NCI-H1930 (cell line): ENCODE measurements around the gene EXOSC1.
"Not testable (repeated sequence)": the region's sequence is repeated elsewhere in the genome, so short reads cannot be mapped to it uniquely, and the experiment has no call there.

Source experiments
- DNase-seq, 2 experiments: peaks; one replicate each; lab custom pipeline; 2025; lab: John Stamatoyannopoulos, UW

The EXOSC1 gene

DNA sequence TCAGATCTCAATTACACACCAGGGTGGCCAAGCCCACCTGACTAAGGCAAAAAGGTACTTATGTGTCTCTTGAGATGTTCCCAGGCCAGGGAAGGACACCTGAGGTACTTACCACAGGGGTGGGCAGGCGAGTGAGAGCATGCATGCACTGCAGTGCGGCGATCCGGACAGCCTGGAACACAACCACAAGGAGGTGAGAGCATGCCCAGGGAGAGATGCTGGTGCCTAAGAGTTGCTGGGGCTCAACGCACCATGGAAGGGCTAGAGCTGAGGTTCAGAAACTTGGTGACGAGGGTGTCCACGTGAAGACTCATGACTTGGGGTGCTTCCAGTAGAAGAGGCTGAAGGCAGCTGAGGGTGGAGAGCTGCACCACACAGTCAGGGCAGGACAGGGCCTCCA is 13.3 kb upstream of the EXOSC1 start:
- DNase-seq, result no peak

DNA sequence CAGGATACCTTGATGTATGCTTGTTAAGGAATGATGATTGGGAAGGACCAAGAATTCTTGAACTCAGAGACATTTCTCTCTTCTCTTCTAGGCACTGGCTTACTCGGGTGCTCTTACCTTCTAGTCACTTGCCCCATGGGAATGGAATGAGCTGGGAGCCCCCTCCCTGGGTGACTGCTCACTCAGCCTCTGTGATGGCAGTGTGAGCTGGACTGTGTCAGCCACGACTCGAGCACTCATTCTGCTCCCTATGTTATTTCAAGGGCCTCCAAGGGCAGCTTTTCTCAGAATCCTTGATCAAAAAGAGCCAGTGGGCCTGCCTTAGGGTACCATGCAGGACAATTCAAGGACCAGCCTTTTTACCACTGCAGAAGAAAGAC is 10.9 kb upstream of the EXOSC1 start:
- no peak for DNase-seq

DNA sequence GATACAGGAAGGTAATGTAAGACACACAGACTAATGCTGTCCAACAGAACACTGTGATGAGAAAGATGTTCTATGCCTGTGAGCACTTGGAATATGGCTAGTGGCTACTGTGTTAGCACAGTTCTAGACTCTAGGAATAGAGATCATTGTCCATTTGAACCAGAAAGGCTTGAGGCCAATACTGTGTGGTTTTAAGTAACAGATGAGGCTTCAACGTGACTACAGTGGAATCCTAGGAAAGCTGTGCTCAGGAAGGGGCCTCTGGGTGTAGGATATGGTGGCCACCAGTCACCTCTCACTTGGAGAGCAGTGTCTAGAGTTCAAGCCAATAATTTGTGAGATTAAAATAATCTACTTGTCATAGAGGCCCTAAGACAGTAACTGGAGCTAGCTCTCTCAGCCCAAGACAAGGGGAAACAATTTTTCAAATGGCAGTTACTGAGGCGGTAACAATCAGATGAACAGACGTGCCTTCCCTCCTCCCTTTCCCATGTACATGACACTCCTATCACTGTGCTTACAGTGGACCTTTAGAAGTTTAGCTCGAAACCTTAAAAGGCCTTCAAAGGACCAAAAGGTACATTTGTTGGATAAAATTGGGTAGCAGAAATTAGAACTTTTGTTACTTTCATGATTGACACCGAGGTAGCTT is 10.4 kb upstream of the EXOSC1 start:
- no peak for DNase-seq

DNA sequence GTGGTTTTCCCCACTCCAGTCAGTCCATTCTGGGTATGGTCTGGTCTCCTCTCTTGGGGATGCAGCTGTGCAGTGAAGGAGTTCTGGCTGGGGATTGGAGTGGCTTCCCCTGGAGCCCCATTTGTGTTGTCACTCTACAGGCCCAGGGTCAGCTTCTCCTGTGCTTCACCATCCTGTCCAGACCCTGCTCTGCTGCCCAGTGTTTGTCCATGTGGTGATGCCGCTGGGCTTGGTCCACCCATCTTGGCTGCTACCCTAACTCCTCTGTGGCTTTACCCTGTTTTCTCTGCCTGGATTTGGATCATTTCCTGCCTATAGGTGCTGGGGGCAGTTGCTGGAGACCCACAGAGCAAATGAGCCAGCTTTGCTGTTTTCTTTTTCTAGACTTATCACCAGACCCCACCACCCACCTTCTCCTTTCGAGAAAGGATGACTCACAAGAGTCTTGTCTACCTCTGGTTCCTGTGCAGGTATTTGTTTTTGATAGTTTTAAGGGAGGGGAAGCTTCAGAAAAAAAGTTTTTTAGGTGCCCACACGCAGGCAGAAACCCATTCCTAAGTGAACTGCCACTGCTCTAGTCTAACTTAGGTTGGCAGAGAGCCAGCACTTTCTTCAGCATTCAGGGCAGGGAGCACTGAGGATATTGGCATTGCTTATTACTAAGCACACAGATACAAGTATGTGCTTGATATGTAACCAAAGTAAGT is 8.7 kb upstream of the EXOSC1 start:
- DNase-seq, result no peak

DNA sequence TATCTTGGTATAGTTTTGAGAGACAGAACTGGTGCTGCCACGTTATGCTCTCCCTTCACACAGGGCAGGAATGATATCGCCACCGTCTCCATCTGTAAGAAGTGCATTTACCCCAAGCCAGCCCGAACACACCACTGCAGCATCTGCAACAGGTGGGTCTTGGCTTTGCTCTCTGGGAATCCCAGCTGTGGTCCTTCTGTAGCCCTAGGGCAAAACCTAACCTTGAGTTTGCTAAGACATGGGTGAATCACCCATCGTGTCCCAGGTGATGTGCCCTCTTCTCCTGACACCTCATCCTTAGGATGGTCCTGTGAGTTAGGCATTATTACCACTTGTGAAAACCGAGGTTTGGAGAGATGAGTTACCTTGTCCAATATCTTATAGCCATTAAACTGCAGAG is 6.5 kb upstream of the EXOSC1 start:
- no peak for DNase-seq

DNA sequence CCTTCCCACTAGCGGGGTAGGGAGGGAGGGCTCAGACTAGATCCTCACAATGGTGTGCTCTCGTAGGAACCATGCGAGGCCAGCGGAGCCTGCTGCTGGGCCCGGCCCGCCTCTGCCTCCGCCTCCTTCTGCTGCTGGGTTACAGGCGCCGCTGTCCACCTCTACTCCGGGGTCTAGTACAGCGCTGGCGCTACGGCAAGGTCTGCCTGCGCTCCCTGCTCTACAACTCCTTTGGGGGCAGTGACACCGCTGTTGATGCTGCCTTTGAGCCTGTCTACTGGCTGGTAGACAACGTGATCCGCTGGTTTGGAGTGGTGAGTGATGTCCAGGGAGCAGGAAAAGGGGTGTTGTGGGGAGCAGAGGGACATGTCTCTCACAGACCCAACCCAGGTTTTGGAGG is 5.8 kb upstream of the EXOSC1 start:
- no peak for DNase-seq

DNA sequence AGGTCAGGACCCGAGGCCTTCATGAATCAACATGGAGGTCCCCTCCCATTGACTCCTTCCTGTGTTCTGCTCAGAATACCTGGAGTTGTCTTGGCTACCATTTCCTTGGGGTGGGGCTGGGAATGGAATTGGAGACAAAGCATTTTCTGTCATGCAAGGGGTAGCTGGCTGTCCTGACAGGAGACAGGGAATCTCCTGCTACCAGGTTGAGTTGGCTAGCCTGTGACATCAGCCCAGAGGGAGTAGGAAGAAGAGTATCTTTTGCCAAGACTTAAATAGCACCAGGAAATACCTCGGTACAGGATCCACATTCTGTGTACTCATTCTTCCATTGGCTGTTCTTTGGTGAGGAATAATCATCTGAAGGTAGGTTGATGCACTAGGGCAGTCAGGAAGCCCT is 5.0 kb upstream of the EXOSC1 start:
- no peak for DNase-seq

DNA sequence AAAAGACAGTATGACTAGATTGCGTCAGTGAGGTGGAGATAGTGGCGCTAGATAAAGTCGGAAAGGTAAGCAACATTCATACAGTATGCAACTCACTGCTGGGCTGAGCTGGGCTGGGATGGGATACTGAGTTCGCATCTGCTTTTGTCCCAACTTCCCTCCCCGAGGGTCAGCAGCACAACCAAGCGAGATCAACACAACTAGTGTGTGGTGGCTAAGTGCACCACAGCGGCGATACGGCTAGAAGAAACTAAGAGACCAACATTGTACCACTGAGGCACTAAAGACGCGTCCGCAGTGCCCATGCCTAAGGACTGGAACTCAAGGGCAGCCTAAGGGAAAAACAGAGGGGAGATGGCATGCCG is 467 bp downstream of the EXOSC1 start:
- no peak for DNase-seq

DNA sequence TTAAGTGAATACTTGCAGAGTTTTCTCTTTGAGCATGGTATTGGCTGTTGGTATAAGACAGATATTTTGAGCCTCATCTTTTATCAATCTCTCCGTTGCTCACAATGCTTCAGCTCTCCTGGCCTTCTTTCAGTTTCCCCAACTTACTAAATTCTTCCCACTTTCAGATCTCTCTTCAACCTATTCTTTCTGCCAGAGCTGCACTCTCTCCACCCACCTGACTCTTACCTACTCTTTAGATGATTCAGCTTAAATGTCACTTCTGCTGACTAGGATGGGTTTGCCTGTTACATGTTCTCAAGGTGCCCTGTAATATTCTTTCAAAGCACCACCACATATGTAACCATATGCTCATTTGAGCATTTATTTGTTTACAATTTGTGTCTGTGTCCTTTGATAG is 1.6 kb downstream of the EXOSC1 start:
- no peak for DNase-seq

DNA sequence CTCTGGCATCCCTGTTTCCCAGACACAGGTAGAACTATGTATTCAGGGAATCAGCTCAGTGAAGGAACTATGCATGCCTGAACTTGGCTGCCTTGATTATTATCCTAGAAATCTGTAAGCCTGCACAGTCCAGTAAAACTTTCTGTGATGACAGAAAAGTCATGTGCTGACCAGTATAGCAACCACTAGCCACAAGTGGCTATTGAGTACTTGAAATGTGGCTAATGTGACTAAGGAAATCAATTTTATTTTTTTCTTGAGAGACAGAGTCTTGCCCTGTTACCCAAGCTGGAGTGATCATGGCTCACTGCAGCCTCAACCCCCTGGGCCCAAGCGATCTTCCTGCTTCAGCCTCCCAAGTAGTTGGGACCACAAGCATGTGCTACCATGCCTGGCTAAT is 3.5 kb downstream of the EXOSC1 start:
- DNase-seq, result no peak

DNA sequence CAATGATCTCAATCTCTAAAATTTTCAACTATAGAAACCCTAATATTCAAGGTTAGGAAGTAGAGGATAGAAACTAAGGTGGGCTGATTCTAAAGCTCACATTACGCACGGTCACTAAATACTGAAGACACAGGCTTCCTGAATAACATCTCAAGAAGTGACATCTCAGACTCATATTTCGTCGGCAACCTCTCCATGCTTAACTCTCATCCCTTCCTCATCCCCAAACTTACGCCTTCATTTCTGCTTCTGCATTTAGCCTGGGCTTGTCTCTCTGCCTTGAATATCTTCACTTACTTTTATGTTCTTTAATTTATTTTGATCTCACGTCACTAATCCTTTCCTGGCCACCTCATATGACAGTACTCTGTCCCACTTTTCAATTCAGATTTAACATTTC is 10.6 kb downstream of the EXOSC1 start:
- DNase-seq, result no peak

DNA sequence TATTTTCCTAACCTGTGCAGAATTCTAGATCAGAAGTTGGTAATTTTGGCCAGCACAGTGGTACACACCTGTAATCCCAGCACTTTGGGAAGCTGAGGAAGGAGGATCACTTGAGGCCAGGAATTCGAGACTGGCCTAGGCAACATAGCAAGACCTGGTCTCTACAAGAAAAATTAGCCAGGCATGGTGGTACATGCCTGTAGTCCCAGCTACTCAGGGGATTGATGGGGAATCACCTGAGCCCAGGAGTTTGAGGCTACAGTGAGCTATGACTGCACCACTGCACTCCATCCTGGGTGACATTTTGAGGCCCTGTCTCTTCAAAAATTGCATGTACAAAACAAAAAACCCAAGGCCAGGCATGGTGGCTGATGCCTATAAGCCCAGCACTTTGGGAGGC is 11.2 kb downstream of the EXOSC1 start:
- no peak for DNase-seq

DNA sequence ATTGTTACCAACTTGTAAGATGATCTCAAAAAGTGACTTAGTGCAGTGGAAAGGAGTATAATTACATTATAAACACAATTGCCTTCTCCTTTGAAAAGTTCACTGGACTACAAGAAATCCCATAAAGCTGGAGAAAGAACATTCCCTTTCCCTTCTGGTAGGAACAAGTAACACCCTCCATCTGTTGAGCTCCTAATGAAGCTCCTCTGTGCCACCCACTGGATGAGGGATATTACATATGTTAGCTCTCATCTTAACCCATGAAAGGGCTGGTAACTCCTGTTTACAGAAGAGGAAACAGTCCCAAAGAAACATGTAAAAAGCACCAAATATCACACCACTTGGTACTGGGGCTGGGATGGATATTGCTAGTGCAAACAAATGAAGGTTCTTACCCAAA is 11.8 kb downstream of the EXOSC1 start:
- DNase-seq, result no peak

DNA sequence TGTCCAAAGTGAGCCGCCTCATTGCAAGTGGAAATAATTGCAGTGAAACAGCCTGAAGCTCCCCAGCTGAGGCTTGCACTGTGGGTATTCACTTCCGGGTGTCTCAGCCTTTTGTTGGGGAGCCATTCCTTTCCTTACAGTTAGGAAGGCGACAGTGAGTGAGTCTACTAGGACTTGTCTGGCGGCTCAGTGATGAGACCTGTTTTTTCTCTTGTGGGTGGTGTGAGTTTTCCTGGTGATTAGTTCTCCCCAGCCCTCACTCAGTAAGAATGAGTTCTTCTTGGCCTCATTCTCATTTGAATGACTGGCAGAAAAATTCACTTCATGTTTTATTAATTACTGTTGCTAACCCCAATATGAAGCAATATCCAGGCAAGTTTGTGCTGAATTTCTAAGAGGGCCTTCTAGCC is 17.2 kb downstream of the EXOSC1 start:
- no peak for DNase-seq

DNA sequence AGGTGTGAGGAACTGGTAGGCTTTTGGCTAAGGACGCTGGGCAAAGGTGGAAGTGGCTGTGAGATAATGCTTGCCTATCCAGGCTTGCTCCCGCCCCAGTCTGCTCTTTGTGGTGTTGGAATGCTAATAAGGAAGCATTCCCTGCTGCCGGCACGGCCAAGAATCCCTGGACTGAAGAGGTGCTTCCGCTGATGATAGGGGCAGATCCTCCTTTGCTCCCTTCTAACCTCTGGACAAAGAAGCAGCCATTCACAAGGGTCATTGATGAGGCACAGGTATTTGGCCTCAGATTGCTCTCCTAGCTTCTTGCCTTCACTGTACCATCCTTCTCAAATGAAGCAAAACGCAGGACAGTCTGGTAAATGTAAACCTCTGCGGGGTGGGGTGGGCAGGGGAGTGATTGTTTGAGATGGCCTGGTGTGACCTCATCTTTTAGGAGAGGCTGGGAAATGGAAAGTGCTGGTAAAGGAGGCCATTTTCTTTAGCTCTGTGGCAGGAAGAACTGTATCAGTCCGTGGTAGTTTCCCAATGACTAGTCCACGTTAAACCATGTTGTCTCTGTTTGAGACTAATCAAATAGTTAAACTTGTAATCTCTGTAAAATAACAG is 18.1 kb downstream of the EXOSC1 start:
- DNase-seq, result no peak

DNA sequence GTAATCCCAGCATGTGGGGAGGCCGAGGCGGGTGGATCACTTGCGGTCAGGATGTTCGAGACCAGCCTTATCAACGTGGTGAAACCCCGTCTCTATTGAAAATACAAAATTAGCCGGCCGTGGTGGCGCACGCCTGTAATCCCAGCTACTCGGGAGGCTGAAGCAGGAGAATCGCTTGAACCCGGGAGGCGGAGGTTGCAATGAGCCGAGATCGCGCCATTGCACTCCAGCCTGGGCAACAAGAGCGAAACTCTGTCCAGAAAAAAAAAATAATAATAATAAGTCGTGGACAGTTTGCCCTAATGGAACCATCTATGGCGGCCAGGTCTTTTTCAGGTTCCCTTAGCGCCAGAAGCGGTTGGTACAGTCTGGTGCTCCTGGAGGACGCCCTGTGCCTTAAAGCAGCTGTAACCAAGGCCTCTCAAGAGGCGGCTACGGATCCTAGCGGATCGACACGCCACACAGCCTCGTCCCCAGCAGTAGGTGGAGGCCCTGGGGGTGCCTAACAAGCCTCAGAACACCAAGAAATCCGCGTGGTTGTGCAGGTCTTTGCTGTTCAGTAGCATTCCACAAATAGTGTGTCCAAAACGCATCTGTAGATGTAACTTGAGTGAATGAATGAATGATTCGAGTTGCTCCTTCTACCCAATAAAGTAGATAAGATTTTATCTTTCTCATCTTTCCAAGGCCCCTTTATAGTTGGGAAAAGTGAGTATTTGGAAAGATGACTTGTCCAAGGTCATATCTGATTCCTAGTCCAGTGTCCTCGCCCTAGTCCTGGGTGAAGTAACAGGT is 18.8 kb downstream of the EXOSC1 start:
- DNase-seq, result no peak

DNA sequence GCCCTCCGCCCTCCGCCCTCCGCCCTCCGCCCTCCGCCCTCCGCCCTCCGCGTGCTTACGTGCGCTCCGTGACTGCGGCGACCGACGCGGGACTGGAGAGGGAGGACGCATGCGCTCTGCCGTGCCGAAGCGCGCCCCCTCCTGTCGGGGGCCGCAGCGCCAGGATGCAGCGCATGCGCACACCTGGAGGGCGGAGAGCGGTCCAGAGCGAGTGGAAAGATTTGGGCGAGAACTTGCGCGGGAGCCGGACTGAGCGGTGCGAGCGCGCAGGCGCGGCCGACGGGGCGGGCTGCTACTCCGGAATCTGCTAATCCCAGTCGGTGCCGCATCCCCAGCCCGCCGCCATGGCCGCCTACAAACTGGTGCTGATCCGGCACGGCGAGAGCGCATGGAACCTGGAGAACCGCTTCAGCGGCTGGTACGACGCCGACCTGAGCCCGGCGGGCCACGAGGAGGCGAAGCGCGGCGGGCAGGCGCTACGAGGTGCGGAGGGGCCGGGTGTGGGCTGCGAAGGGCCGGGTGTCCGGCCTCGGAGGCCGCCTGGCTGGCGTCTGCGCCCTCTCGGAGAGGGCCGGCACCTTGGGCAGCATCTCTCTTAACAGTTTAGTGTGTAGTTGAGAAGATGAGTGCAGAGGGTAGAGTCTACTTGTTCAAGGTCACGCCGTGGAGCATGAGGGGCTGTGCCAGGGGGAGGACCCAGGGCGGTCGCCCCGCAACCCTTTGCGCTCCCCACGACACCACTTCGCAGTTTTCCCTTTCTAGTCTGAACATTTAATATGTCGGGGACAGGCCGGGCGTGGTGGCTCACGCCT is 19.6 kb downstream of the EXOSC1 start, which contains the start of gene PGAM1:
Gene PGAM1, plus strand, starts transcription at position 228 of the 812 bp plus-strand sequence. Its CDS starts 117 bp downstream, at position 345.
- DNase-seq, result peak; percentile 80 to 86

DNA sequence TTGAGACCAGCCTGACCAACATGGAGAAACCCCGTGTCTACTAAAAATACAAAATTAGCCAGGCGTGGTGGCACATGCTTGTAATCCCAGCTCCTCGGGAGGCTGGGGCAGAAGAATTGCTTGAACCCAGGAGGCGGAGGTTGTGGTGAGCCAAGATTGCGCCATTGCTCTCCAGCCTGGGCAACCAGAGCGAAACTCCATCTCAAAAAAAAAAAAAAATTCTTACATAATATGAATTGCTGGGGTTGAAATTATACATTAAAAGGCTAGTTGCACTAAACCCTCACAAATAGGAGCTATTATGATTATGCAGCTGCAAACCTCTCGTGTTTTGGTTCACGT is 22.1 kb downstream of the EXOSC1 start:
- not testable (repeated sequence) for DNase-seq

DNA sequence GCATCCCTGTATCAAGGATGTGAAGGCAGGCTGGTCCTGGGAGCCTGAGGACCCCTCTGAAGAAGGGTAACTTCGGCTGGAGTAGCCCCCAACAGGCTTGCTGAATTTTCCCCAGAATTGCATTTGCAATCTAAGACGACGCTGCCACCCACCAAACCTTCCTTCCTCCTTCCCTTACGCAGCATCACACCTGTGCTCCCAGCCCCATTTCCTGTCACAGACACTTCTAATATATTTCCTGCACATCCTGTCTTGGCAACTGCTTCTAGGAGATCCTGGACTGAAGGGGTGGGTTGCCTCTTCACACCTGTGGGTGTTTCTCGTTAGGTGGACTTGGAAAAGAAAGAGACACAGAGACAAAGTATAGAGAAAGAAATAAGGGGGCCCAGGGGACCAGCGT is 29.2 kb downstream of the EXOSC1 start:
- DNase-seq, result no peak

DNA sequence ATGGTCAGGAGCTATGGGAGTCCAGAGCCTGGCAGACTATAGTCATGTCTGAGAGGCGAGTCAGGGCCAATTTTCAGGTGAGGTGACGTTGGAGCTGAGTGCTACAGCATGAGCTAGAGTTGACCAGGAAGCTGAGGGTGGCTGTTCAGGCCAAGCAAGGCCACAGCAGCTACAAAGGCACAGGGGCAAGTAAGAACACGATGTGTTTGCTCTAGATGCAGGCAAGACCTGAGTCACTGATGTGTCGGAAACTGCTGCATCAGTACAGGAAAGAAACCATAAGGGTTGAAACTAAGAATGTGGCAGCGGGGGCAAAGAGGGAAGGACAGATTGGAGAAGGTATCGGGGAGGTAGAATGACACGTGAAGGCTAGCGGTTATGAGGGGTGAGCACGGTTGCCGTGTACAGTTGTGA is 32.9 kb downstream of the EXOSC1 start:
- DNase-seq, result no peak

DNA sequence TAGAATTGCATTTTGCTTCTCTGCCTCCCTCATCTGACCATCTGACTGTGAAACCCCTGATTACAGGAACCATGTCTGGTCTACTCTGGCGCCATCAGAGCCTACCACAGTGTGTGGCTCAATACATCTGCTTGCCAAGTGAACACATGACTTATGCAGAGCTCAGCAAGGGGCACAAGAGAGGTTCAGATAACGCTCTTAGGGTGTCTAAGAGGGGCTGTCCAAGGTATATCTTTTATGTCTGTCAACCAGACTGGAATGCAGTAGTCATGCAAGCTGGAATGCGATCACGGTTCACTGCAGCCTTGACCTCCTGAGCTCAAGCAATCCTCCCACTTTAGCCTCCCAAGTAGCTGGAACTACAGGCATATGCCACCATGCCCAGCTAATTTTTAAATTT is 34.4 kb downstream of the EXOSC1 start:
- no peak for DNase-seq

DNA sequence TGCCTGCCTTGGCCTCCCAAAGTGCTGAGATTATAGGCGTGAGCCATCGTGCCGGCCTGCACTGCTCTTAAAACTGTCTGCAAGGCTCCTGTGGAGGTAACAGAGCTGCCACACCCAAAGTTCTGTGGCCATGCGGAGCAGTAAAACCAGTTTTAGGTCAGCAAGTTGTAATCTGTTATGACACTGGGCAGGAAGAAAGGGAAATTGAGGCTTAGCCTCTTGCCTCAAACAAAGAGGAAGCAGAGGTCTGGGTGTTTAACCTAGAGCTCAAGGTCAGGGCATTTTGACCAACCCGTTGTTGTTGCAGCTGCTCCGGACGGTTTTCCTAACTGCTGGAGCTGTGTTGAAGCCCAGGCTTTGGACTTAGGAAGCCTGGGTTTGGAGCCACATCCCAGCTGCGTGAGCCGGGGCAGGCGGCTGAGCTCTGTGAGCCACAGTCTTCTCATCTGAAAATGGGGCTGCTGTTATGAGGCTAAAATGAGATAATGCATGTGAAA is 37.3 kb downstream of the EXOSC1 start:
- DNase-seq, result no peak
